HEK293 (cell line): ENCODE results near the gene RPS26.

ENCODE experiments used
- IKZF3 ChIP-seq: fragments of 450-650 bp; IDR thresholded peaks from 2 replicates; pipeline ENCODE4 v1.5.0; 2018; ENCODE audit warnings: missing biosample characterization, mild to moderate bottlenecking, missing genetic modification characterization, moderate library complexity
- SP2 ChIP-seq: fragments of 450-650 bp; formaldehyde crosslinking; IDR thresholded peaks from 2 replicates; pipeline ENCODE4 v1.5.1; 2016; ENCODE audit warnings: missing biosample characterization, missing genetic modification characterization
- SP3 ChIP-seq: fragments of 450-650 bp; formaldehyde crosslinking; IDR thresholded peaks from 2 replicates; pipeline ENCODE4 v1.5.1; 2016; ENCODE audit warnings: missing biosample characterization, missing genetic modification characterization
- TRIM28 ChIP-seq: IDR thresholded peaks from 2 replicates; pipeline ENCODE4 v1.6.1; 2011; ENCODE audit warnings: low read length, control low read depth, borderline replicate concordance
- ZBTB1 ChIP-seq: fragments of 450-650 bp; formaldehyde crosslinking; IDR thresholded peaks from 2 replicates; pipeline ENCODE4 v1.5.1; 2016; ENCODE audit warnings: missing biosample characterization, missing genetic modification characterization
- ZBTB17 ChIP-seq: fragments of 450-650 bp; formaldehyde crosslinking; IDR thresholded peaks from 2 replicates; pipeline ENCODE4 v1.5.1; 2016; ENCODE audit warnings: missing biosample characterization, missing genetic modification characterization
- ZBTB48 ChIP-seq: fragments of 450-650 bp; formaldehyde crosslinking; IDR thresholded peaks from 2 replicates; pipeline ENCODE4 v1.5.1; 2016; ENCODE audit warnings: missing biosample characterization, missing genetic modification characterization
- ZFHX2 ChIP-seq: fragments of 450-650 bp; formaldehyde crosslinking; conservative IDR thresholded peaks from 2 replicates; pipeline ENCODE4 v1.5.1; 2016; ENCODE audit warnings: missing biosample characterization, missing genetic modification characterization
- ZNF140 ChIP-seq: fragments of 450-650 bp; formaldehyde crosslinking; IDR thresholded peaks from 2 replicates; pipeline ENCODE4 v1.5.1; 2016; ENCODE audit warnings: missing biosample characterization, missing genetic modification characterization
- ZNF157 ChIP-seq: fragments of 450-650 bp; formaldehyde crosslinking; IDR thresholded peaks from 2 replicates; pipeline ENCODE4 v1.5.1; 2016; ENCODE audit warnings: missing biosample characterization, missing genetic modification characterization
- ZNF175 ChIP-seq: fragments of 450-650 bp; formaldehyde crosslinking; IDR thresholded peaks from 2 replicates; pipeline ENCODE4 v1.5.1; 2016; ENCODE audit warnings: missing biosample characterization, missing genetic modification characterization
- ZNF2 ChIP-seq: fragments of 450-650 bp; formaldehyde crosslinking; IDR thresholded peaks from 2 replicates; pipeline ENCODE4 v1.5.1; 2016; ENCODE audit warnings: missing biosample characterization, missing genetic modification characterization
- ZNF366 ChIP-seq: fragments of 450-650 bp; formaldehyde crosslinking; conservative IDR thresholded peaks from 2 replicates; pipeline ENCODE4 v1.5.1; 2016; ENCODE audit warnings: missing biosample characterization, missing genetic modification characterization
- ZNF654 ChIP-seq: fragments of 450-650 bp; formaldehyde crosslinking; IDR thresholded peaks from 2 replicates; pipeline ENCODE4 v1.5.1; 2016; ENCODE audit warnings: low read depth, missing biosample characterization, missing genetic modification characterization
- TF ChIP-seq, protein P1 (sequence below): fragments of 450-650 bp; formaldehyde crosslinking; IDR thresholded peaks from 2 replicates; pipeline ENCODE4 v1.5.1; 2016; ENCODE audit warnings: missing biosample characterization, missing genetic modification characterization
- TF ChIP-seq, protein P2 (sequence below): fragments of 450-650 bp; formaldehyde crosslinking; IDR thresholded peaks from 2 replicates; pipeline ENCODE4 v1.5.1; 2017; ENCODE audit warnings: missing biosample characterization, missing genetic modification characterization
- TF ChIP-seq, protein P3 (sequence below): fragments of 450-650 bp; formaldehyde crosslinking; IDR thresholded peaks from 2 replicates; pipeline ENCODE4 v1.5.1; 2017; ENCODE audit warnings: missing biosample characterization, missing genetic modification characterization
- TF ChIP-seq, protein P4 (sequence below): fragments of 450-650 bp; formaldehyde crosslinking; IDR thresholded peaks from 2 replicates; pipeline ENCODE4 v1.5.1; 2016; ENCODE audit warnings: missing biosample characterization, missing genetic modification characterization
- TF ChIP-seq, protein P5 (sequence below): fragments of 450-650 bp; formaldehyde crosslinking; conservative IDR thresholded peaks from 2 replicates; pipeline ENCODE4 v1.5.1; 2016; ENCODE audit warnings: low read depth, missing biosample characterization, missing genetic modification characterization

Gene RPS26

DNA sequence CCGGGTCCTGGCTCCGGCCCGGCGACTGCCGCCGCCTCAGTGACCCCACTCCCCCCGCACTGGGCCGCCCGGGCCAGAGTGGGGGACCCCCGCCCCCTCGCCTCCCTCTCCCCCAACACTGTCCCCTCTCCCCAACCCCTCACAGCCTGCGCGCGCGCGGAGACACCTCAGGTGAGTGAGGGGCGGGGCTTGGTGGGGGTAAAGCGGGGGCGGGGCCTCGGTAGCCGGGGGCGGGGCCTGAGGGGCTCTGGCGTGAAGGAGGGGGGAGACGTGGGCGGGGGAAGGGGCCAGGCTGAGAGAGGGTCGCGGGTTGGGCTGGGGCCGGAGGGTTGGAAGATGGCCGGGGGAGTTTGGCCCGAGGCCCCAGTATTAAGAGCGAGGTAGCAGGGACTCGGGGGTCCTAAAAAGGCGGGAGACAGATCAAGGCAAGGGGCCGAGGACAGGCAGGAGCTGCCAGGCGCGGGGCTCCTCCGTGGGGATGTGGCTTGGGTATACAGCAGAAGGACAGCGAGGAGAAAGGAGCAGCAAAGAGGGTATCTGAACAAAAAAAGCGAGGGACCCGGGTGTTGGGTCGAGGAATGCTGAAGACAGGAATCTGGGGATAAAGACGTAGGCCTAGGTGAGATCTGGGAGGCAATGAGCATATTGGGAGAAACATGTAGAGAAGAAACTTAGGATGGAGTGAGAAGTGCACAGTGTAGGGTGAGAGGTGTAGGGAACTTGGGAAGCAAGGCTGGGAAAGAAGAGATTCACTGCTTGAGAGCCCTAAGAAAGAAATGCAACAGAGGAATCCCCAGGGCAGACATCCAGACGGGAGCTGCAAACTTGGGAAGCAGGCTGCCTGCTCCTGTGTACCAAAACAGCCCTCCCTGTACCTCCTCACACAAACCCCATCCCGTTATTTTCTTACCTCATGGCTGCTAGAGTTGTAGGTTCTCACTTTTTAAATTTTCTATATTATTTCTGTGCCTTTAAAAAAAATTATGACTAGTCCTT, 33.9 kb upstream of the RPS26 start (continued):
- TF ChIP-seq, protein P1, sequence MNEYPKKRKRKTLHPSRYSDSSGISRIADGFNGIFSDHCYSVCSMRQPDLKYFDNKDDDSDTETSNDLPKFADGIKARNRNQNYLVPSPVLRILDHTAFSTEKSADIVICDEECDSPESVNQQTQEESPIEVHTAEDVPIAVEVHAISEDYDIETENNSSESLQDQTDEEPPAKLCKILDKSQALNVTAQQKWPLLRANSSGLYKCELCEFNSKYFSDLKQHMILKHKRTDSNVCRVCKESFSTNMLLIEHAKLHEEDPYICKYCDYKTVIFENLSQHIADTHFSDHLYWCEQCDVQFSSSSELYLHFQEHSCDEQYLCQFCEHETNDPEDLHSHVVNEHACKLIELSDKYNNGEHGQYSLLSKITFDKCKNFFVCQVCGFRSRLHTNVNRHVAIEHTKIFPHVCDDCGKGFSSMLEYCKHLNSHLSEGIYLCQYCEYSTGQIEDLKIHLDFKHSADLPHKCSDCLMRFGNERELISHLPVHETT (tag by site-specific recombination): no peak
- TF ChIP-seq, protein P2, sequence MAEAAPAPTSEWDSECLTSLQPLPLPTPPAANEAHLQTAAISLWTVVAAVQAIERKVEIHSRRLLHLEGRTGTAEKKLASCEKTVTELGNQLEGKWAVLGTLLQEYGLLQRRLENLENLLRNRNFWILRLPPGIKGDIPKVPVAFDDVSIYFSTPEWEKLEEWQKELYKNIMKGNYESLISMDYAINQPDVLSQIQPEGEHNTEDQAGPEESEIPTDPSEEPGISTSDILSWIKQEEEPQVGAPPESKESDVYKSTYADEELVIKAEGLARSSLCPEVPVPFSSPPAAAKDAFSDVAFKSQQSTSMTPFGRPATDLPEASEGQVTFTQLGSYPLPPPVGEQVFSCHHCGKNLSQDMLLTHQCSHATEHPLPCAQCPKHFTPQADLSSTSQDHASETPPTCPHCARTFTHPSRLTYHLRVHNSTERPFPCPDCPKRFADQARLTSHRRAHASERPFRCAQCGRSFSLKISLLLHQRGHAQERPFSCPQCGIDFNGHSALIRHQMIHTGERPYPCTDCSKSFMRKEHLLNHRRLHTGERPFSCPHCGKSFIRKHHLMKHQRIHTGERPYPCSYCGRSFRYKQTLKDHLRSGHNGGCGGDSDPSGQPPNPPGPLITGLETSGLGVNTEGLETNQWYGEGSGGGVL (tag by site-specific recombination): peak; percentile 98; the same call in 1 of the 2 replicates
- TF ChIP-seq, protein P3, sequence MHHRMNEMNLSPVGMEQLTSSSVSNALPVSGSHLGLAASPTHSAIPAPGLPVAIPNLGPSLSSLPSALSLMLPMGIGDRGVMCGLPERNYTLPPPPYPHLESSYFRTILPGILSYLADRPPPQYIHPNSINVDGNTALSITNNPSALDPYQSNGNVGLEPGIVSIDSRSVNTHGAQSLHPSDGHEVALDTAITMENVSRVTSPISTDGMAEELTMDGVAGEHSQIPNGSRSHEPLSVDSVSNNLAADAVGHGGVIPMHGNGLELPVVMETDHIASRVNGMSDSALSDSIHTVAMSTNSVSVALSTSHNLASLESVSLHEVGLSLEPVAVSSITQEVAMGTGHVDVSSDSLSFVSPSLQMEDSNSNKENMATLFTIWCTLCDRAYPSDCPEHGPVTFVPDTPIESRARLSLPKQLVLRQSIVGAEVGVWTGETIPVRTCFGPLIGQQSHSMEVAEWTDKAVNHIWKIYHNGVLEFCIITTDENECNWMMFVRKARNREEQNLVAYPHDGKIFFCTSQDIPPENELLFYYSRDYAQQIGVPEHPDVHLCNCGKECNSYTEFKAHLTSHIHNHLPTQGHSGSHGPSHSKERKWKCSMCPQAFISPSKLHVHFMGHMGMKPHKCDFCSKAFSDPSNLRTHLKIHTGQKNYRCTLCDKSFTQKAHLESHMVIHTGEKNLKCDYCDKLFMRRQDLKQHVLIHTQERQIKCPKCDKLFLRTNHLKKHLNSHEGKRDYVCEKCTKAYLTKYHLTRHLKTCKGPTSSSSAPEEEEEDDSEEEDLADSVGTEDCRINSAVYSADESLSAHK (tag by site-specific recombination): no peak
- TF ChIP-seq ZNF366 (tag by site-specific recombination) (peak; percentile 65), ZNF654 (tag by site-specific recombination) (no peak), ZNF2 (tag by site-specific recombination) (no peak), ZBTB17 (tag by site-specific recombination) (peak; percentile 57; the same call in 1 of the 2 replicates), SP2 (peak; percentile 11; the same call in 1 of the 2 replicates), ZNF140 (tag by site-specific recombination) (no peak), ZNF157 (tag by site-specific recombination) (no peak), ZNF175 (tag by site-specific recombination) (no peak), ZBTB1 (tag by site-specific recombination) (no peak), ZFHX2 (tag by site-specific recombination) (peak; percentile 50), SP3 (tag by site-specific recombination) (0 out of 2 replicates have a peak, but pooled peaks have one; percentile 22), ZBTB48 (tag by site-specific recombination) (peak; percentile 86), IKZF3 (tag by site-specific recombination) (no peak), TRIM28 (no peak)
- TF ChIP-seq, protein P4, sequence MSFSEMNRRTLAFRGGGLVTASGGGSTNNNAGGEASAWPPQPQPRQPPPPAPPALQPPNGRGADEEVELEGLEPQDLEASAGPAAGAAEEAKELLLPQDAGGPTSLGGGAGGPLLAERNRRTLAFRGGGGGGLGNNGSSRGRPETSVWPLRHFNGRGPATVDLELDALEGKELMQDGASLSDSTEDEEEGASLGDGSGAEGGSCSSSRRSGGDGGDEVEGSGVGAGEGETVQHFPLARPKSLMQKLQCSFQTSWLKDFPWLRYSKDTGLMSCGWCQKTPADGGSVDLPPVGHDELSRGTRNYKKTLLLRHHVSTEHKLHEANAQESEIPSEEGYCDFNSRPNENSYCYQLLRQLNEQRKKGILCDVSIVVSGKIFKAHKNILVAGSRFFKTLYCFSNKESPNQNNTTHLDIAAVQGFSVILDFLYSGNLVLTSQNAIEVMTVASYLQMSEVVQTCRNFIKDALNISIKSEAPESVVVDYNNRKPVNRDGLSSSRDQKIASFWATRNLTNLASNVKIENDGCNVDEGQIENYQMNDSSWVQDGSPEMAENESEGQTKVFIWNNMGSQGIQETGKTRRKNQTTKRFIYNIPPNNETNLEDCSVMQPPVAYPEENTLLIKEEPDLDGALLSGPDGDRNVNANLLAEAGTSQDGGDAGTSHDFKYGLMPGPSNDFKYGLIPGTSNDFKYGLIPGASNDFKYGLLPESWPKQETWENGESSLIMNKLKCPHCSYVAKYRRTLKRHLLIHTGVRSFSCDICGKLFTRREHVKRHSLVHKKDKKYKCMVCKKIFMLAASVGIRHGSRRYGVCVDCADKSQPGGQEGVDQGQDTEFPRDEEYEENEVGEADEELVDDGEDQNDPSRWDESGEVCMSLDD: 0 out of 2 replicates have a peak, but pooled peaks have one; percentile 26
- TF ChIP-seq, protein P5, sequence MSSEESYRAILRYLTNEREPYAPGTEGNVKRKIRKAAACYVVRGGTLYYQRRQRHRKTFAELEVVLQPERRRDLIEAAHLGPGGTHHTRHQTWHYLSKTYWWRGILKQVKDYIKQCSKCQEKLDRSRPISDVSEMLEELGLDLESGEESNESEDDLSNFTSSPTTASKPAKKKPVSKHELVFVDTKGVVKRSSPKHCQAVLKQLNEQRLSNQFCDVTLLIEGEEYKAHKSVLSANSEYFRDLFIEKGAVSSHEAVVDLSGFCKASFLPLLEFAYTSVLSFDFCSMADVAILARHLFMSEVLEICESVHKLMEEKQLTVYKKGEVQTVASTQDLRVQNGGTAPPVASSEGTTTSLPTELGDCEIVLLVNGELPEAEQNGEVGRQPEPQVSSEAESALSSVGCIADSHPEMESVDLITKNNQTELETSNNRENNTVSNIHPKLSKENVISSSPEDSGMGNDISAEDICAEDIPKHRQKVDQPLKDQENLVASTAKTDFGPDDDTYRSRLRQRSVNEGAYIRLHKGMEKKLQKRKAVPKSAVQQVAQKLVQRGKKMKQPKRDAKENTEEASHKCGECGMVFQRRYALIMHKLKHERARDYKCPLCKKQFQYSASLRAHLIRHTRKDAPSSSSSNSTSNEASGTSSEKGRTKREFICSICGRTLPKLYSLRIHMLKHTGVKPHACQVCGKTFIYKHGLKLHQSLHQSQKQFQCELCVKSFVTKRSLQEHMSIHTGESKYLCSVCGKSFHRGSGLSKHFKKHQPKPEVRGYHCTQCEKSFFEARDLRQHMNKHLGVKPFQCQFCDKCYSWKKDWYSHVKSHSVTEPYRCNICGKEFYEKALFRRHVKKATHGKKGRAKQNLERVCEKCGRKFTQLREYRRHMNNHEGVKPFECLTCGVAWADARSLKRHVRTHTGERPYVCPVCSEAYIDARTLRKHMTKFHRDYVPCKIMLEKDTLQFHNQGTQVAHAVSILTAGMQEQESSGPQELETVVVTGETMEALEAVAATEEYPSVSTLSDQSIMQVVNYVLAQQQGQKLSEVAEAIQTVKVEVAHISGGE: 0 out of 2 replicates have a peak, but pooled peaks have one; percentile 10
